Hematopoietic multipotent progenitor cell treated with erythropoietin and hydrocortisone succinate and interleukin-3 and kit ligand, for 8 days (in vitro differentiated cells): ENCODE data around the gene USP6.
"Not testable (repeated sequence)": the region's sequence is repeated elsewhere in the genome, so short reads cannot be mapped to it uniquely, and the experiment has no call there.

Experiments
- DNase-seq: peaks from one replicate; pipeline ENCODE4 v3.0.0-alpha.2; 2015

USP6 gene

DNA sequence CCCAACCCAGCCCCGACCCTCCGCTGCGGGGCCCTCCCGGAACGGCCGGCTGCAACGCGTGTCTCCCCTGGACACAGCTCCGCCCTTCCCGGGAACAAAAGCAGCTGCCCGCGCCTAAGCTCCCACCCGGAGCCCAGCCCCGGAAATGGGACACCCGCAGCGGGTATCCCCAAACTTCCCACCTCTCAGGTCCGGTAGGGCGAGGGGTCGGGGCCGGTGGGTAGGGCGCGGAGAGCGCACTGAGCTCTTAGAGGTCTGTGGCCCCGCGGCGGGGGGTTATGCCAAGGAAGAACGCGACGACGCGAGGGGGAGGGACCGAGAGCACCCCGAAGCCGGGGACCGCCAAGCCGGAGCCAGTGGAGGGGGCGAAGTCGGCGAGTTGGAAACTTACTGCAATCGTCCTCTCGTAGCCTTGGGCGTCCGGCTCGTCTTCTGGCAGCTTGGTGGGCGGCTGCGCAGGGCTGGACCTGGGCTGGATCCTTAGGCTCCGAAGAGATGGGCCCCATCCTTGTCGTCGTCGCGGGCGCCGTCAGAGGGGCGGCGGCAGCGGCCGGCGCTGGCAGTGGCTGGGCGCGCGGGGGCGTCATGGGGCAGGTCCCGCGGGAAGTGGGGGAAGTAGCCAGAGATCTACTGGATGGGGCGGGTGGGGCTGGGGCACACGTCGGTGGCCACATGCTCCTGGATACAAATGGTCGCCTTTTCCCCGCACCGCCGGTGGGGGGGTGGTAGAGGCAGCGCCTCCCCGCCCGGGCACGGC lies 6.9 kb downstream of the USP6 start:
- DNase-seq: no peak

- DNase-seq: no peak
These were observed 7.7 kb downstream of the USP6 start for GRCh38 chr17:5123343-5124124.

- DNase-seq: not testable (repeated sequence)
These were observed 8.4 kb downstream of the USP6 start for GRCh38 chr17:5124125-5124760.

DNA sequence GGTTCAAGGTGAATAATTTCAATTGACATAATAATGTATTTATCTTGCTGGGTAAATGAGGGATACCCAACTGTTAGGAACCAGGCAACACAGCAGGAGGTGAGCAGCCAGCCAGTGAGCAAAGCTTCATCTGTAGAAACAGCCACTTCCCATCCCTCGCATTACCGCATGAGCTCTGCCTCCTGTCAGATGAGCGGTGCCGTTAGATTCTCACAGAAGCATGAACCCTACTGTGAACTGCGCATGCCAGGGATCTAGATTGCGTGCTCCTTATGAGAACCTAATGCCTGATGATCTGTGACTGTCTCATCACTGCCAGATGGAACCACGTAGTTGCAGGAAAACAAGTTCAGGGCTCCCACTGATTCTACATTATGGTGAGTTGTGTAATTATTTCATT lies 9.1 kb downstream of the USP6 start:
- not testable (repeated sequence) for DNase-seq

- DNase-seq: no peak
These were observed 11.1 kb downstream of the USP6 start for GRCh38 chr17:5126719-5127488.

DNA sequence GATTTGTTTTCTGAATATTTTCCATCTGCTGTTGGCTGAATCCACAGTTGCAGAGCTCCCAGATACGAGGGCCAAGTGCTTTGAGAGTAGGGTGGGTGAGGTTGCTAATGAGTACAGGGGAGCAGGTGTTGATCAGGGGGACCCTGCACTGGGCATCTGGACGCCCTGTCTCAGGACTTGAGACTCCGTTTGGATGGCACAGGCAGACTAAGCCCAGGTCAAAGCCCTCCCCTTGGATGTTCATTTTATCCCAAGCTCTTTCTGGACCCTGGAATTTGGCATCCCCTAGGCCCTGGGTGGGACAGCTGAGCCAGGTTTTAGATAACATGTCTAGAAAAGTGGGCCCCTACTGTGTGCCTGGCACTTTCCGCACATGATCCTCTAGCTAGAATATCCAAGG lies 12.1 kb downstream of the USP6 start:
- DNase-seq: no peak

- DNase-seq: not testable (repeated sequence)
These were observed 12.6 kb downstream of the USP6 start for GRCh38 chr17:5128387-5128786.

- no peak for DNase-seq
These were observed 13.2 kb downstream of the USP6 start for GRCh38 chr17:5128905-5129535.

DNA sequence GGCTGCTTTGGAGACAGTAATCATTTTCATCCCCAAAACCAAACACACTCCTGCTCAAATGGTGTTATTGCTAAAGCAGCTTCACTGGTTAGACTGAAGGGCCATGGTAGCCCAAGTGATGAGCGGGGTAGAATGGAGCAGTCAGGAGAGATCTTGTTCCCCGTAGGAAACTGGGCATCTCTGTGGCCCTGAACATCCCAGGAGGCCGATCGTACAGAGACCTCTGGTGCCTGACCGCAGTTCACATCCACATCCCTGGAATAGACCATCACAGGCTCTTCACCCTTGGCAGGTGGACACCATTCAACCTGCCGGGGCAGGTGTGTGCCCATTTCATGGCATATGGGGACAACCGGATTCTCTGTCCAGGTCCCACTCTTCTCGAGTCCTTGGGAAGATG lies 13.9 kb downstream of the USP6 start:
- DNase-seq: not testable (repeated sequence)

DNA sequence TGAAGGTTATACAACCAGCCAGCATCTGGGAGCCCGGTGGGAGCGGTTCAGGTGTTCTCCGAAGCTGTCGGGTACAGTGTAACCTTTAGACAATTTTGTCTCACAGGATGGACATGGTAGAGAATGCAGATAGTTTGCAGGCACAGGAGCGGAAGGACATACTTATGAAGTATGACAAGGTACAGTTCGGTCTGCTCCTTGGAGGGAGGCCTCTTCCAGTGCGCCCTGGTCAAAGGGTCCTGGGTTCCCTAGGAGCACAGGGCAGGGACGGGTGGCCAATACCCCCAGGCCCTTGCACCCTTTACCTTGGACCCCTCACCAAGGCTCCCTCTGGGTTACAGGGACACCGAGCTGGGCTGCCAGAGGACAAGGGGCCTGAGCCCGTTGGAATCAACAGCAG lies 14.4 kb downstream of the USP6 start:
- DNase-seq: not testable (repeated sequence)

- DNase-seq: not testable (repeated sequence)
These were observed 14.9 kb downstream of the USP6 start for GRCh38 chr17:5130687-5131086.

GRCh38 chr17:5131146-5131715 lies 15.4 kb downstream of the USP6 start:
- DNase-seq: no peak

DNA sequence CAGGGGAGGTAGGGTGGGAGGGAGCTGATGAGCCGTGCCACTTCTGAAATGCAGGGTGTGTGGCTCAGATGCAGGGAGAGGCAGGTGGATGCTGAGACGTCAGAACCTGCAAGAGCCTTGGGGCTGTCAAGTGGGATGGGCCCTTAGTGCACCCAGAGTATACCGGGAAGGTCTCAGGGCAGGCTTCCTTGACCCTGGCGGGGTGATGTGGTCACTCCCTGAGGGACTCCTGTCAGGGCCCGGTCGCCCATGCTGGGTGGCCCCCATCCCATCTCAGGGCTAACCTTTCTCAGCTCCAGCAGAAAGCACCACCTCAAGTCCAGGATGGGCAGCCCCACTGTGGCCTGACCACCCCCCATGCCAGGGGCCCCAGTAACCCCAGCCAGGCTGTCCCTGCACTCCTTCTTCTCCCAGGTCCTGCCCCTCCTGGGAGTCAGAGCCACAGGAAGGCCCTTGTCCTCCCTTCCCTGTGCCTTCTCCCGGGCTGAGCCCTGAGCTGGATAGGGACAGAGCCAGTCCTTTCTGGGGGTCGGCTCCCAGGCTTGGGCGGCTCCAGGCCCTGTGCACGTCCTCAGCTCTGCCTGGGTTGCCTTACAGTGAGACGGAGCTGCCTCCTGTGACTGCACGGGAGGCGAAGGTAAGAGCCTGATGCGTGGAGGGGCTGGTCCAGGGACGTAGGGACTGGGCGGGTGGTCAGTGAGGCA lies 16.1 kb downstream of the USP6 start:
- not testable (repeated sequence) for DNase-seq

DNA sequence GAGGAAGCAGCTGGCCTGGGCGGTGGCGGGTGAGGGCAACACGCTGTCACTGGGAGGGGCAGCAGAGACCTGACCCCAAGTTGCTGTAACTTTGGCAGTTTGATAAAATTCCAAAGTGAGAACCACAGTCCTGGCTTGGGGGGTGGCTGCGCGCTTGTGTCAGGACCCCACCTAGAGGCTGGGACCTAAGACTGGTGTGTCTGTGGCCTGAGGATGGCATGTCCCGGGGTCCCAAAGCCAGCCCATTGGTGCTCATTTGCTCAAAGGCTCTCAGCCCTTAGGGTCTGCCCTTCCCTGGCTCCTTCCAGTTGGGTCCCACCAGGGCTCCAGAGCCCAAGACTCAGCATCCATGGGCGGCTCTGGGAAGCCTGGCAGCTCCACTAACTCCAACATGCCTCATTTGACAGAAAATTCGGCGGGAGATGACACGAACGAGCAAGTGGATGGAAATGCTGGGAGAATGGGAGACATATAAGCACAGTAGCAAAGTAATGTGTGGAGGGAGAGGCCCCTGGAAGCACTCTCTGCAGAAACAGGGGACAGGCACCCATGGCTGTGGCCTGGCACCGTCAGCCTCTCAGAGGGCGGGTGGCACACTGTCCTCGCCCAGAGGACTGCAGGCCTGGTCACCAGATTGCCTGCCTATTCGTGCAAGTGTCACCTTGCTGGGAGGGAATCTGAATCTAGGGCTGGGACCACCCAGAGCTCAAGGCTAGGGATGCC lies 16.8 kb downstream of the USP6 start:
- DNase-seq: not testable (repeated sequence)

DNA sequence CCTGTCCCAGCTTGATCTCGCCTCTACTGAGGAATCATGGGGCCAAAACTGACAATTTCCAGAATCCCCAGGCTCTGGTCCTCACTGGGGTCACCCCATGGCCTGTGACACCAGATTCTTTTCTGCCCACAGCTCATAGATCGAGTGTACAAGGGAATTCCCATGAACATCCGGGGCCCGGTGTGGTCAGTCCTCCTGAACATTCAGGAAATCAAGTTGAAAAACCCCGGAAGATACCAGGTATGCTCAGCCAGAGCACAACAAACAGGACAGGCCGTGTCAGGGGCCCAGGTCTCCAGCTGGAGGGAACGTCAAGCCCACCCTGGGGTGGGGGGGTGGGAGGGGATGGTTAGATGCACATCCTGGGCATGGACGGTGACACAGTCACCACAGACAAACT lies 17.5 kb downstream of the USP6 start:
- no peak for DNase-seq

GRCh38 chr17:5133961-5134360 lies 18.1 kb downstream of the USP6 start:
- not testable (repeated sequence) for DNase-seq

- not testable (repeated sequence) for DNase-seq
These were observed 18.7 kb downstream of the USP6 start for GRCh38 chr17:5134571-5134970.

DNA sequence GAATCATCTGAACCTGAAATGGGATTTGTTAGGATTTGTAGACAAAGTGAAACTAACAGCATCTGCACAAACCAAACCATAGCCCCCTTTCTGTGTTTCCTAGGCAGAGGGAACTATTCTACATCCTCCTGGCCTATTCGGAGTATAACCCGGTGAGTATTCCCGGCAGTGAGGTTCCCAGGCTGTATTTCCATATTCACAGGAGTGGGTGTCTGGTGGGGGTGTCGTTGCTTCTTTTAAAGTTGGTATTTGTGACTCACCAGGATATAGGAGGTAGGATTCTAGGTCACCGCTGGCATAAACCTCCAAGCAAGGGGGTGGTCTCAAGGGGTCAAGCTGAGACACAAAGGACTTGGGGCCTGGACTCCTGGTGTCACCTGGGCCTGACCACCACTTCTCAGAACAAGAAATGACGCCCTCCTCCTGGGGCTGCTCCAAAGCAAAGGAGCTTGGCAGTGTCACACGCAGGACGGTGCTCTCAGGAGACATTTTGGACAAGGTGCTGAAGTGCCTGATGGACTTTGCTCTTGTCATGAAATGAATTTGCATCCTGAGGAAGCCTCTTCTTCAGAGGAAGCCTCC lies 19.4 kb downstream of the USP6 start:
- DNase-seq: not testable (repeated sequence)

- DNase-seq: no peak
These were observed 20.1 kb downstream of the USP6 start for GRCh38 chr17:5135726-5136579.
